ENCODE measurements around the gene LRP11.
"Not testable (repeated sequence)": the region's sequence is repeated elsewhere in the genome, so short reads cannot be mapped to it uniquely, and the experiment has no call there.

Gene LRP11

GRCh38 chr6:149863698-149864577 is at the start of gene LRP11:
TSS of gene LRP11 (minus strand) at chr6:149864359. CDS start at chr6:149864020, 339 bp downstream.
- DNase-seq (ENCODE audit: low spot score) = peak; percentile 87

- peak; percentile 26 for DNase-seq (ENCODE audit: low spot score)
These were observed 49.5 kb upstream of the LRP11 start for GRCh38 chr6:149913540-149914240.

- no peak for DNase-seq (ENCODE audit: low spot score)
These were observed 48.9 kb upstream of the LRP11 start for GRCh38 chr6:149913085-149913484.

GRCh38 chr6:149912680-149913079 is 48.5 kb upstream of the LRP11 start:
- DNase-seq (ENCODE audit: low spot score) = not testable (repeated sequence)

- DNase-seq (ENCODE audit: low spot score) = peak; percentile 34
These were observed 46.6 kb upstream of the LRP11 start for GRCh38 chr6:149910721-149911151.

GRCh38 chr6:149909701-149910470 is 45.7 kb upstream of the LRP11 start:
- peak; percentile 40 for DNase-seq (ENCODE audit: low spot score)

GRCh38 chr6:149908480-149908879 is 44.3 kb upstream of the LRP11 start:
- not testable (repeated sequence) for DNase-seq (ENCODE audit: low spot score)

GRCh38 chr6:149907317-149907716 is 43.2 kb upstream of the LRP11 start:
- no peak for DNase-seq (ENCODE audit: low spot score)

GRCh38 chr6:149906405-149906804 is 42.2 kb upstream of the LRP11 start:
- no peak for DNase-seq (ENCODE audit: low spot score)

GRCh38 chr6:149905911-149906371 is 41.8 kb upstream of the LRP11 start:
- peak; percentile 60 for DNase-seq (ENCODE audit: low spot score)

- DNase-seq (ENCODE audit: low spot score) = peak; percentile 49
These were observed 41.3 kb upstream of the LRP11 start for GRCh38 chr6:149905371-149905910.

- DNase-seq (ENCODE audit: low spot score) = peak; percentile 31
These were observed 40.7 kb upstream of the LRP11 start for GRCh38 chr6:149904661-149905370.

GRCh38 chr6:149903938-149904611 is 39.9 kb upstream of the LRP11 start:
- peak; percentile 48 for DNase-seq (ENCODE audit: low spot score)

GRCh38 chr6:149901444-149902140 is 37.4 kb upstream of the LRP11 start:
- DNase-seq (ENCODE audit: low spot score) = no peak

- no peak for DNase-seq (ENCODE audit: low spot score)
These were observed 36.7 kb upstream of the LRP11 start for GRCh38 chr6:149900620-149901443.

- no peak for DNase-seq (ENCODE audit: low spot score)
These were observed 35.9 kb upstream of the LRP11 start for GRCh38 chr6:149899926-149900619.

- DNase-seq (ENCODE audit: low spot score) = no peak
These were observed 35.3 kb upstream of the LRP11 start for GRCh38 chr6:149899486-149899885.

GRCh38 chr6:149898966-149899365 is 34.8 kb upstream of the LRP11 start:
- DNase-seq (ENCODE audit: low spot score) = no peak

Measured in left forelimb (tissue), 1 donor.